ENCODE data around the gene ALDH2.

GRCh38 chr12:111841236-111841749 lies 74.6 kb downstream of the ALDH2 start:
- TF ChIP-seq CTCF (IDR thresholded peaks at IDR 0.05) (no peak), EZH2 (IDR thresholded peaks at IDR 0.05; ENCODE audit: borderline replicate concordance, insufficient read depth, low read depth, low read length, poor library complexity, severe bottlenecking) (no peak)

All from B cell (primary cell).